T-cell (primary cell): Measurements from ENCODE around the gene SHISAL1. TPM values are rescaled to one million over a fixed set of nuclear protein-coding genes. Genes with fewer than 3 reads are reported as not detected.

Experiments
- ATAC-seq, 4 experiments: fragments of 200-7000 bp in 3 of 4; fragments of 150-1000 bp in 1 of 4; cut with Tn5 transposase; replicated peaks in 1 of 4; 1 replicate in 3 of 4; 2 replicates in 1 of 4; pipeline ENCODE4 v1.10.0; 2021; ENCODE audit warnings: moderate library complexity in 3 of 4, mild to moderate bottlenecking in 2 of 4, moderate number of reproducible peaks in 1 of 4
- CTCF ChIA-PET, 2 donors: fragments of 300-600 bp; sonication (Branson Sonifier 250); formaldehyde crosslinking; loops; one replicate each; lab custom pipeline; 2022; ENCODE audit warnings: antibody characterized with exemption in 2 of 2; lab: Charles Lee
- POLR2A ChIA-PET, 2 donors: fragments of 300-600 bp; sonication (Branson Sonifier 250); formaldehyde crosslinking; loops; one replicate each; lab custom pipeline; 2022; ENCODE audit warnings: antibody characterized with exemption in 2 of 2; lab: Charles Lee
- DNase-seq, 35 experiments: peaks; one replicate each; pipeline versions ENCODE4 v3.0.0 to v3.0.0-alpha.2; 2013 to 2023
- H3K27ac ChIP-seq: one replicate; pipeline ENCODE4 v1.5.1; 2013; ENCODE audit warnings: low read length
- H3K27me3 ChIP-seq, 2 experiments: replicated peaks in 1 of 2; 1 replicate in 1 of 2; 2 replicates in 1 of 2; pipeline versions ENCODE4 v1.6.1 to v1.7.0; 2013; ENCODE audit warnings: low read length in 1 of 2, mixed read lengths in 1 of 2; ENCODE audit not compliant: control insufficient read depth in 2 of 2, insufficient read depth in 2 of 2; ENCODE audit errors: extremely low read depth in 1 of 2
- H3K36me3 ChIP-seq, 2 donors: 1 replicate in 1 of 2; 2 replicates in 1 of 2; pipeline versions ENCODE4 v1.6.1 to v1.7.0; 2013; ENCODE audit warnings: low read length in 1 of 2; ENCODE audit not compliant: control insufficient read depth in 2 of 2, insufficient read depth in 1 of 2; ENCODE audit errors: extremely low read depth in 1 of 2
- H3K4me1 ChIP-seq, 2 experiments: 1 replicate in 1 of 2; 2 replicates in 1 of 2; pipeline versions ENCODE4 v1.6.1 to v1.7.0; 2013; ENCODE audit warnings: low read length in 2 of 2, mixed read lengths in 1 of 2; ENCODE audit not compliant: insufficient read depth in 2 of 2, control insufficient read depth in 1 of 2; ENCODE audit errors: extremely low read depth in 1 of 2
- H3K4me3 ChIP-seq, 2 donors: 1 replicate in 1 of 2; 2 replicates in 1 of 2; pipeline versions ENCODE4 v1.5.1 to v1.7.0; 2013; ENCODE audit warnings: mild to moderate bottlenecking in 2 of 2, low read length in 1 of 2, moderate library complexity in 1 of 2; ENCODE audit not compliant: control insufficient read depth in 1 of 2; ENCODE audit errors: extremely low read depth in 1 of 2
- H3K9me3 ChIP-seq: 2 replicates; pipeline ENCODE4 v1.7.0; 2013
- H3K27ac Mint-ChIP-seq, 2 donors: one replicate each; pipeline ENCODE4 v1.8.0; 2020 to 2021; ENCODE audit warnings: mild to moderate bottlenecking in 2 of 2, mixed read lengths in 2 of 2
- H3K27me3 Mint-ChIP-seq, 2 donors: one replicate each; pipeline ENCODE4 v1.8.0; 2021 to 2022; ENCODE audit warnings: mixed read lengths in 2 of 2
- H3K36me3 Mint-ChIP-seq: one replicate; pipeline ENCODE4 v1.8.0; 2021; ENCODE audit warnings: mixed read lengths
- H3K4me1 Mint-ChIP-seq, 3 donors: one replicate each; pipeline ENCODE4 v1.8.0; 2020 to 2022; ENCODE audit warnings: mixed read lengths in 3 of 3, mild to moderate bottlenecking in 1 of 3
- H3K4me3 Mint-ChIP-seq, 3 donors: one replicate each; pipeline ENCODE4 v1.8.0; 2020 to 2022; ENCODE audit warnings: mild to moderate bottlenecking in 3 of 3, mixed read lengths in 3 of 3, moderate library complexity in 3 of 3
- H3K9me3 Mint-ChIP-seq, 3 donors: one replicate each; pipeline ENCODE4 v1.8.0; 2020 to 2022; ENCODE audit warnings: mixed read lengths in 3 of 3
- WGBS: methylation state at CpG from one replicate; pipeline ENCODE4 v1.1.5; 2013; ENCODE audit warnings: missing lambda C conversion rate; ENCODE audit not compliant: insufficient coverage; 5-methylcytosine and 5-hydroxymethylcytosine counted together
- total RNA-seq, 35 experiments: library from RNA in 6 of 35; stranded (reverse) in 6 of 35; fragments of 120-200 nt in 1 of 35; gene quantifications; one replicate each; pipeline versions ENCODE4 v1.2.1 to v1.2.4 and lab custom pipeline; 2013 to 2026

Gene SHISAL1
- total RNA-seq, 5 donors from 2014 or later (not counting 1 experiment from before 2014, with no cell fraction given): 0.03 to 0.06 TPM; not detected in 3

GRCh38 chr22:44207173-44207980, 105.4 kb downstream of the SHISAL1 start:
- Mint-ChIP-seq H3K4me3 (no peak overlapping the region), H3K27ac (peak overlapping the region in 1 of 2 donors; percentile 11), H3K4me1 (peaks cover 2 to 14% (median 12%) of the 10 kb centered on the region in 3 donors), H3K9me3 (peaks cover 0 to 16% (median 14%) of the 10 kb centered on the region in 3 donors), H3K27me3 (no peaks in the 10 kb centered on the region), H3K36me3 (peaks cover 36% of the 10 kb centered on the region)
- Histone ChIP-seq H3K27me3 (no peaks in the 10 kb centered on the region), H3K4me3 (no peak overlapping the region), H3K36me3 (peaks cover 7 to 21% of the 10 kb centered on the region in 2 donors), H3K27ac (no peak overlapping the region), H3K9me3 (no peaks in the 10 kb centered on the region), H3K4me1 (peaks cover 0 to 4% of the 10 kb centered on the region in 2 experiments)
- CTCF ChIA-PET: no interaction called here
- POLR2A ChIA-PET: no interaction called here
- 74% methylated on average over 6 of the region's 16 CpGs for WGBS
- ATAC-seq (no peak), DNase-seq (no peak)

- H3K4me3 Mint-ChIP-seq: no peak overlapping the region
- Histone ChIP-seq H3K4me1 (peaks cover 0 to 4% of the 10 kb centered on the region in 2 experiments), H3K4me3 (no peak overlapping the region), H3K27ac (no peak overlapping the region), H3K27me3 (no peaks in the 10 kb centered on the region), H3K9me3 (no peaks in the 10 kb centered on the region), H3K36me3 (peaks cover 9 to 26% of the 10 kb centered on the region in 2 donors)
- peaks cover 41% of the 10 kb centered on the region for H3K36me3 Mint-ChIP-seq
- CTCF ChIA-PET: no interaction called here
- peaks cover 2 to 14% (median 12%) of the 10 kb centered on the region in 3 donors for H3K4me1 Mint-ChIP-seq
- WGBS: 95% methylated on average over 7 of the region's 8 CpGs
- H3K9me3 Mint-ChIP-seq: peaks cover 0 to 16% (median 14%) of the 10 kb centered on the region in 3 donors
- no peak for ATAC-seq
- DNase-seq: no peak
- H3K27me3 Mint-ChIP-seq: no peaks in the 10 kb centered on the region
- POLR2A ChIA-PET: no interaction called here
- no peak overlapping the region for H3K27ac Mint-ChIP-seq
Measured at GRCh38 chr22:44206696-44207095, 106.1 kb downstream of the SHISAL1 start.

GRCh38 chr22:44206330-44206645, 106.5 kb downstream of the SHISAL1 start:
- Histone ChIP-seq H3K4me1 (peaks cover 0 to 4% of the 10 kb centered on the region in 2 experiments), H3K9me3 (no peaks in the 10 kb centered on the region), H3K4me3 (no peak overlapping the region), H3K36me3 (peaks cover 13 to 30% of the 10 kb centered on the region in 2 donors), H3K27me3 (no peaks in the 10 kb centered on the region), H3K27ac (no peak overlapping the region)
- 78% methylated on average over 5 of the region's 9 CpGs for WGBS
- POLR2A ChIA-PET: no interaction called here
- CTCF ChIA-PET: no interaction called here
- H3K9me3 Mint-ChIP-seq: peaks cover 0 to 16% (median 14%) of the 10 kb centered on the region in 3 donors
- H3K27ac Mint-ChIP-seq: no peak overlapping the region
- no peaks in the 10 kb centered on the region for H3K27me3 Mint-ChIP-seq
- no peak for ATAC-seq
- H3K4me3 Mint-ChIP-seq: no peak overlapping the region
- peaks cover 2 to 14% (median 12%) of the 10 kb centered on the region in 3 donors for H3K4me1 Mint-ChIP-seq
- H3K36me3 Mint-ChIP-seq: peaks cover 39% of the 10 kb centered on the region
- DNase-seq: no peak

GRCh38 chr22:44205516-44206329, 107.0 kb downstream of the SHISAL1 start:
- Mint-ChIP-seq H3K4me1 (peaks cover 3 to 14% (median 12%) of the 10 kb centered on the region in 3 donors), H3K27me3 (no peaks in the 10 kb centered on the region), H3K36me3 (peaks cover 40% of the 10 kb centered on the region), H3K9me3 (peaks cover 0 to 16% (median 14%) of the 10 kb centered on the region in 3 donors), H3K4me3 (no peak overlapping the region), H3K27ac (no peak overlapping the region)
- DNase-seq: no peak
- WGBS: 94% methylated on average over 16 of the region's 16 CpGs
- H3K36me3 ChIP-seq: peaks cover 15 to 35% of the 10 kb centered on the region in 2 donors
- H3K27ac ChIP-seq: no peak overlapping the region
- H3K4me1 ChIP-seq: peaks cover 0 to 7% of the 10 kb centered on the region in 2 experiments
- POLR2A ChIA-PET: no interaction called here
- ATAC-seq: no peak
- CTCF ChIA-PET: no interaction called here
- no peaks in the 10 kb centered on the region for H3K27me3 ChIP-seq
- no peak overlapping the region for H3K4me3 ChIP-seq
- no peaks in the 10 kb centered on the region for H3K9me3 ChIP-seq

GRCh38 chr22:44204739-44205515, 107.8 kb downstream of the SHISAL1 start:
- DNase-seq (no peak), ATAC-seq (no peak)
- no peaks in the 10 kb centered on the region for H3K27me3 Mint-ChIP-seq
- Histone ChIP-seq H3K27me3 (no peaks in the 10 kb centered on the region), H3K4me3 (no peak overlapping the region), H3K4me1 (peaks cover 0 to 15% of the 10 kb centered on the region in 2 experiments), H3K9me3 (no peaks in the 10 kb centered on the region), H3K27ac (no peak overlapping the region), H3K36me3 (peaks cover 18 to 43% of the 10 kb centered on the region in 2 donors)
- ChIA-PET POLR2A (no interaction called here), CTCF (no interaction called here)
- WGBS: 90% methylated on average over 14 of the region's 16 CpGs
- peaks cover 9 to 17% (median 14%) of the 10 kb centered on the region in 3 donors for H3K4me1 Mint-ChIP-seq
- peaks cover 0 to 12% (median 11%) of the 10 kb centered on the region in 3 donors for H3K9me3 Mint-ChIP-seq
- no peak overlapping the region for H3K4me3 Mint-ChIP-seq
- peaks cover 41% of the 10 kb centered on the region for H3K36me3 Mint-ChIP-seq
- no peak overlapping the region for H3K27ac Mint-ChIP-seq

GRCh38 chr22:44203203-44203602, 109.5 kb downstream of the SHISAL1 start:
- Histone ChIP-seq H3K4me1 (peaks cover 0 to 22% of the 10 kb centered on the region in 2 experiments), H3K9me3 (no peaks in the 10 kb centered on the region), H3K4me3 (no peak overlapping the region), H3K27ac (no peak overlapping the region), H3K36me3 (peaks cover 26 to 59% of the 10 kb centered on the region in 2 donors), H3K27me3 (no peaks in the 10 kb centered on the region)
- Mint-ChIP-seq H3K9me3 (no peaks in the 10 kb centered on the region), H3K4me3 (no peak overlapping the region), H3K27me3 (no peaks in the 10 kb centered on the region), H3K36me3 (peaks cover 47% of the 10 kb centered on the region), H3K4me1 (peaks cover 17 to 21% (median 18%) of the 10 kb centered on the region in 3 donors), H3K27ac (no peak overlapping the region)
- no peak for ATAC-seq
- WGBS: 74% methylated on average over 4 of the region's 6 CpGs
- ChIA-PET POLR2A (no interaction called here), CTCF (no interaction called here)
- DNase-seq: no peak
